GM21447 (cell line): Measurements from ENCODE around the gene RRP12.
A peak's percentile ranks its signal among the peaks of the same experiment; 100 is the strongest.

Experiments used
- ATAC-seq: cut with Tn5 transposase; IDR thresholded peaks from one replicate; pipeline ENCODE4 v1.9.1; 2021; ENCODE audit not compliant: unreplicated experiment

RRP12 gene

DNA sequence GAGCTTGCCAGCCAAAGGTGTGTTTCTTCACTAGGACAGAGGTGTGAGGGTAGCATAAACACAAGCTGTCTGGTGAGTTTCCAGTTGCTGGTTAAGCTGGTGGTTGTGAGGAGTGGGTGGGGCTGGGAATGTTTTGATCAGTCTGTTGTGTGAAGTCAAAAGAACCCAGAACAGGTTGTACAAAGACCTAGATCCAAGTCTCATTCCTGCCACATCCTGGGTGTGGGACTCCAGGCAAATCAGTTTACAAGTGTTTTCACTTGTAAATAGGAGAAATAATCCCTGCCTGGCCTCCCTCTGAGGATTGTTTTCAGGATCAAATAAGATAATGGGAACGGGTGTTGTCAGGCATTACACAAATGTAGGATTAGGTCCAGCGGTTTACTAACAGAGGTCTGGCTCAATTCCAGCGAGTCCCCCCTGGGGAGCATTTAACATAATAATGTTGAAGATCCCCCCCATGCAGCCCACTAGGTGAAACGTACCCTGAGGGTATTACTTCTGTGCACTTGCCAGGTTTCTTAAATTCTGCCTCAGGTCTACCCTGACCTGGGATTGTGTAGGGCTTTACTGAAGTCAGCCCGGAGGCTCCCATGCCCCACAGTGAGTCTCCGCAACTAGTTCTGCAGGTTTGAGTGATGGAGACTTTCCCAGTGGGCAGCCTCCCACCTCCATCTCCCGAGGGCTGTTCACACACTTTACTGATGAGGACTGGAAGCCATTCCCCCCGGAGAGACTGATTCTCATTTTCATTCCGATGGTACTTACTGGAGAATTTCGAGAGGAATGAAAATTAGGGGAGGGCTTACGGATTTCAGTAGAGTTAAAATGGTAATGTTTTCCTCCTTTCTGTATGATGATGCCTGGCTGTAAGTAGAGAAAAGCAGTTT is 64.0 kb downstream of the RRP12 start:
- no peak for ATAC-seq

DNA sequence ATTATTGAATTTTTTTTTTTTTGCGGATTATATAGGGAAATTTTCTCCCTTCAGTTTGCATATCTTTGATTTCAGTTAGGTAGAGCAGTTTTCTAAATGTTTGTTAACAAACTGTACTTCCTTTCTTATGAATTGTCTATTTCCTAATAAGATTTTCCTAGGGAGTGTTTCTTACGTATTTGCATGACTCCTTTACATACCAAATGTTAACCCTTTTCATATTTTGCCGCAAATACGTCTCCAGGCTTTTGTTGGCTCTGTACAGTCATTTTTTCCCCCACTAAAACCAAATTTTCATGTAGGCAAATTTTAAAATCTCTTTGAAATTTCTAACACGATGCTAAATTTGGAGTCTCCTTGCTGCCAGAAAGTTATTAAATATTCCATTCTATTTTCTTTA is 64.7 kb downstream of the RRP12 start:
- no peak for ATAC-seq

DNA sequence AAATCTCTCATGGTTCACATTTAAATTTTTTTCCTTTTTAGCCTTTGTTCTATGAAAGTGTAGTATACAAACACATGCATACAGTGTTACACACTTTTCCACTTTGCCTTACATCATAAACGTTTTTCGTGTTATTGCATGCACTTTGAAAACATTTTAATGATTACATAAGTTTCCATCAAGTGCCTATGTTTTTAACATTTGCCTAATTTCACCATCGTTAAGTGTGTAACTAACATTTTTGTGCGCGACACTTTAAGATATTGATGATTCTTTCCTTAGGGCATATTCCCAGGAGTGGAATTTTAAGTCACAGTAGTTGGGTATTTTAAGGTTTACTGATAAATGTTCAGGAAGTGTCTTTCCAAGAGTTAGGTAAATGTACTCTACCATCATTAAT is 65.1 kb downstream of the RRP12 start:
- ATAC-seq, result no peak

DNA sequence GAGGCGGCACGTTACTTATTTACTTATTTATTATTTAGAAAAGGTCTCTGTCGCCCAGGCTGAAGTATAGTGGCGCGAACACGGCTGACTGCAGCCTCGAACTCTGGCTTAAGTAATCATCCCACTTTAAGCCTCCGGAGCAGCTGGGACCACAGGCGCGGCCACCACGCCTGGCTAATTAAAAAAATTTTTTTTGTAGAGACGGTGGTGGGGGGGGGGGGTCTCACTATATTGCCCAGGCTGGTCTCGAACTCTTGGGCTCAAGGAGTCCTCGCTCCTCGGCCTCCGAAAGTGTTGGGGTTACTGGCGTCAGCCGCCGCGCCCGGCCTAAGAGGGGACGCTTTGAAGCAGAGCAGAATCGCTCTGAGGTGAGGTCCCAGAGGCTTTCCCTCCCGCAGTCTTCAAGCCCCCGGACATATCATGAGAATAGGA is 65.9 kb downstream of the RRP12 start:
- no peak for ATAC-seq

DNA sequence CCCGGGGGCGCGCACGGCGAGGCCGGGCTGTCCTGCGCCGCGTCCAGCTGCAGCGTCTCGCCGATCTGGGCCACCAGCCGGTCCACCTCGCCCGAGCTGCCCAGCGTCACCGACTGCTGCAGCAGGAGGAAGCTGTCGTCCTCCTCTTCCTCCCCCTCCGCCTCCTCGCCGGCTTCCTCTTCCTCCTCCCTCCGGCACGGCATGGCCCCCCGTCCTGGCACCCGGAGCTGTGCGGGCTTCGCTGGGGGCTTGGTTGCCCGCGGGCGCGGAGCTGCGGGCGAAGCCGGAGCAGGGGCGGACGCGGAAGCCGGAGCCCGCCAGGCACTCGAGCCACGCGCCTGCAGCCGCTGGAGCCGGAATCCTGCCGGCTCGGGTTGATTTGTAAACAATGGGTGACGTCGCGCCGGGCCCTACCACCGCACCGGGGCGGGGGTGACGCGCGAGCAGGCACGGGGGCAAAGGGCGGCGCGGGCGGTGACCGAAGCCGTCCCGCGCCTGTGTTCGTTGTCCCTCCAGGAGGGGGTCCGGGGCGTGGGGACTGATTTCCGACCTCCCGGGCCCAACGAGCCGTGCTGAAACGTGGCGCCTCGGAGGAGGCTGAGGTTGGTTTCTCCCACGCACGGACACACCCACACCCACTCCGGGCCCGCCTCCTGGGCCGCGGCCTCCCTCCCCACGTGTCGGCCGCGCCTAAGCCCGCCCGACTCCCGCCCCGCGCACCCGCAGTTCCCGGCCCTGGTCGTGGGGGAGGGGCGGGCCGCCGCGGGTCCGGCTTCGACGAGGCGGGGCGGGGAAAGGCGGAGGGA is 66.6 kb downstream of the RRP12 start, which contains the start of gene FRAT2:
Gene FRAT2, minus strand, starts transcription at position 360 of the 806 bp plus-strand sequence. Its CDS starts 157 bp downstream, at position 203.
- ATAC-seq, result peak; percentile 78

DNA sequence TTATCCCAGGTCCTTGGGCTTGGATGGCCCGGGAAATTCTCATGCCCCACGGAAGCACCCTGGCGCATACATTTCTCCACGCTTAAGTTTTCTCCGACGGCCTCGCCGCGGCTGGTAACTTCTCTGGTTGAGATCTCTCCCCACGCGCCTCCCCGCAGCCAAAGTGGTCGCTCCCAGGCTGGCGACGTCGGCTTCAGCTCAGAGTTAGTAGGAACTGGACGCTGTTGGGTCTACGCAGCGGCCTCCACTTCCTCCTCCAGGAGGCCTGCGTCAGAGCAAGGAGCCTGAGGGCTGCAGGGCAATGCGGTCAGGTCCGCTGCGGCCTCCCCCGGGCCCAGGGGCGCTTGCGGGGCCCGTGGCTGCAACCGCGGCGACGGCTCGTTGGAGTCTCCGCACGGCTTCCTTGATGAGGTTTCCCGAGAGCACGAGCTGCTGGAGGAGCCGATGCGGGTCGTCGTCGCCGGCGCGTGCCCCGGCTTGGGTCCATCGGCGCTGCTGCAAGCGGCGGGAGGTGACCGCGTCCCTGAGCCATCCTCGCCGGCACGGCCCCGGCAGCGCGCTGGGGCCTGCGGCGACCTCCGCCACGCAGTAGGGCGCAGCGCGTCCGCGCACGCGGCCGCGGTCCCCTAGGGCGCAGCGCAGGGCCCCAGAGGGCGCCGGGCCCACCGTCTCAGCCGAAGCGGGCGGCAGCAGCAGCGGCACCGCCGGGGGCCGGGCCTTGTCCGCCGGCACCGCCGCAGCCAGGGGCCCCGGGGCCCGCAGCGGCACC is 67.4 kb downstream of the RRP12 start:
- peak; percentile 24 for ATAC-seq

DNA sequence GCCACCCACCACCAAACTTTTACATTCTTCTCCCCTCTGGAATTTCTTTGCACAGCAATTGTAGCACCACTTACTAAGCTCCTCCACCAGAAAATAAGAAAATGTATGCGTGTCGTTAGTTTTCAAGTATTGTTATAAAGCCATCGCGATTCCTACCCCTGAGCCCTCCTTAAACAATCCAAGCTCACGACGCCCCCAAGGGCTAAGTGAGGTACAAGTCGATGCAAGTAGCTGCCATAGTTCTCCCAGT is 67.9 kb downstream of the RRP12 start:
- ATAC-seq, result no peak

DNA sequence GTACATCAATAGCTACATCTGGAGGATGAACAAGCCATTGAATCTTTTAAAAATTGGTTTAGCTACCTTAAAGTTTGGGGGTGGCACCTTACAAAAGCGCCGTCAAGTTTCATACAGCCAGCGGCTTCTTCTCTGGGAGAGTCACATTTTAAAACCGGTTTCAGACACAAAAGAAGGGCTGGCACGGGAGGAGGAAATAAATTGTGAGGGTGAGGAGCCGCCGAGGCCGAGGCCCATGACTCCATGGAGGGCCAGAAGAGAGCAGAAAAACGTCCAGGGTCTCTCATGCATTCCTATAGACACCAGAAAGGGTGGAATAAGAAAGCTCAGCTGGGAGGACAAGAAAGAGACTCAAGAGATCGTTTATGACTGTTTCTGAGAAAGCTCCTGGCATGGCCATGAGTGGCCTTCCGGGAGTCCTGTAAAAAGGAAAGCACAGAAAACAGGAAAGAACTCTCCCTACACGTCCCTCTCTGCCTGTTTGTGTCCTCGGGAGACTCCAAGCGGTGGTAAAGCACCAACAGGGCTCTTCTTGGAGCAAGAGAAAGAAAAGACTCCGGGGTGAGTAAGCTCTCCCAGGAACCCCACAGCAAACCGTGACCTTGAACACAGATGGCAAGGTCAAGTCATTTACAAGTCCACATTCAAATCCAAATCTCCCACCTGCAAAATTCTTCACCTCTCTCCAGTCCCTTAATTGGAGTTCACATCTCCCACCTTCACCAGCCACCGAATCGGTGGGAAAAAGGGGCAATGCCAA is 68.4 kb downstream of the RRP12 start:
- ATAC-seq, result no peak

DNA sequence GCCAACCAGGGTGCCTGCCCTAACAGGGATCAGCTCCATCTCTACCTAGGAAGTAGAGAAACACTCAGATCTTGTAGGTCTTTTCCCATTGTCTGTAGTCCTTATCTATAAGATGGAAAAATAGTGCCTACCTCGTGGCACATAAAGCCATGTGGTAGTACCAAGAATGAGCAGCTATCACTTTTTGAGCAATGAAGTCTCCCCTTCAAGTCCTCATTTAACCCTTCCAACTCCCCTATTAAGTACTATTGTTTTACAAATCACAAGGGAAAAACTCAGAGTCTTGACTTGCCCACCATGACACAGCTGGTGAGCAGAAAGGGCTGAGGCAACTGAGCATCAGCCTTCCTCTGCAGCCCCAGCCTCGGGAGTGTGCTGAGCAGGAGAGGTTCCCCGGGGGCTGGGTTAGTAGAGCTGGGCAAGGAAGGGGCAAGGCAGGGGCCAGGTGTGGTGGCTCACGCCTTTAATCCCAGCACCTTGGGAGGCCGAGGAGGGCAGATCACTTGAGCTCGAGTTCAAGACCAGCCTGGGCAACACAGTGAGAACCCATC is 69.9 kb downstream of the RRP12 start:
- no peak for ATAC-seq

DNA sequence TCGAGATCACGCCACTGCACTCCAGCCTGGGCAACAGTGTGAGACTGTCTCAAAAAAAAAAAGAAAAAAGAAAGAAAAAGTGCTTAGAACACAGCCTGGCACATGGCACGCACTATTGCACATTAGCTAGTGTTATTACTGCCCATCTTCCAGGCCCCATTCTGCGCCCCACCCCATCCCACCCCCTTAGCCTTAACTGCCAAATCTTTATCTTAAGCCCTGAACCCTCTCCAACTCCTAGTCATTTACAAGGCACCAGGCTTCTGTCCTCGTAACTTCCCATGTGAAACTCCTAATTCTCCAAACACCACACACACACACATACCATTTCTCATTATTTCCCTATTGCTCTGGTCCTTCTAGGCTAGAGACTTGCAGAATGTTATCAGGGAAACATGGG is 71.4 kb downstream of the RRP12 start:
- no peak for ATAC-seq

DNA sequence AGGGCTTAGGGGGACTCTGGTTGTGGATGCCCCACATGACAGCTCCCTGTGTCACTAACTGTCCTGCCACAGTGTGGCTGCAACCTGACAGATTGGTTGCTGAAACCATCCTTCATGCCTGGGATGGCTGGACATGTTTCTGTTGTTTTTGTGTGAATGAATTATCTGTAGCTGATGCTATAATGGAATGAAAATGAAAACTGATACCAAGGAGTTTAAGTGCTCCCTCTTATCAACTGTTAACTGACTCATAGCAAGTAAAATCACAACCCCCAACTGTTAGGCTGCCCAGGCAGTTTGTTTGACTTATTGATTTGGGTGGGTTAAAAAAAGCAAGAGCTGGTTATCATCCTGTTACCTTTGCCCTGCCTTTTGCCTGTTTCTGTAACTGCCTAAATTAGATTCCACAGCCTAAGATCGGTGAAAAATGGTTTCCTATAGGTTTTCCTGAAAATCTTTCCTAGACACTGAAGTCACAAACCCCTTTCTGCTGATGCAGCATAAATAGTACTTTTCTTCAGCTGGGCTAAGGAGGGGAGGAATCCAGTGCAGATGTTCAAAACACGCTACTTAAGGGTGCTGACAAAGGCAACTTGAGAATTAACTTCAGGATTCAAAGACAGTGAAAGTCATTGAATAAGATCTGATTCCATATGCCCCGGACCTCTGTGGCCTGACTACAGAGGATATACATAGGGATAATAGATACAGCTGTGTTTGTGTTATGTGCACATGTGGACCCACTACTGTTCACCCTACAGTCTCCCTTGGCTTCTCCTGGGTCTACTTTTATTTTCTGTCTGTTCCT is 72.3 kb downstream of the RRP12 start:
- ATAC-seq, result no peak

DNA sequence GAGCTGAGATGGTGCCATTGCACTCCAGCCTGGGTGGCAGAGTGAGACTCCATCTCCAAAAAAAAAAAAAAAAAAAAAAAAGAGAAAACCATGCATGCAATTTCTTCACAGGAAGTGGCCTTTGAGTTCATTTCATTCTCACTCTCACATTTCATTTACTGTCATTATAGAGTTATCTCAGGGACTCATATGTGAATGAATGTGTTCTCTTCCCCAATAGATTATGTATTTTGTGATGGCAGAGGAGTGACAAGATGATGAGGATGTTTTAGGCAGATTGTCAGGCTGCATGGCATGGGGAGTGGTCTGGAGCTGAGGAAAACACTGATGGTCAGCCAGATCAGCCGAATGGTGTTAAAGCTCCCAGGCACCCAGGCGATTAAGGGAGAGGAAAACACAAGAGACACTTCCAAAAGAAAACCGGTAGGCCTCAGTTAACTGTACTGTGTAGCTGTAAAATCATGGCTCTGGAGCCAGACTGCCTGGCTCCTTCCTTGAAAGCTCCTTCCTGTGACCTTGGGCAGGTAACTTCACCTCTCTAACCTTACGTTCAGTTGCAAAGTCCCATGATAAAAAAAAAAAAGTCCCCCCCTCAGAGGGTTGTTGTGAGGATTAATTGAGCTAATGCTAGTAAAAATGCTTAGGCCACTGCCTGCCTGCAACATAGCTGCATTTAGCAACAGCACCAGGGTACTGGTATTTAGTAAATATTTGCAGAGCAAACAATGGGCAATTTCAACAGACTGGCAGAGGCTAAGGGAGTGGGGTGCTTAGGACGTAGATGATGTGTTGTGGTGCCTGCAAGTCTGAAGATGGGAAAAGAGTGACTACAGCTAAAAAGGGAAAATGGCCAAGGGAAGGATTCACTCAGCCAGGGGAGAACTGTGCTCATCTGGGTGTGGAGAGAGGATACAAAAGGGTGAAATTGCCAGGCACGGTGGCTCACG is 73.5 kb downstream of the RRP12 start:
- no peak for ATAC-seq

DNA sequence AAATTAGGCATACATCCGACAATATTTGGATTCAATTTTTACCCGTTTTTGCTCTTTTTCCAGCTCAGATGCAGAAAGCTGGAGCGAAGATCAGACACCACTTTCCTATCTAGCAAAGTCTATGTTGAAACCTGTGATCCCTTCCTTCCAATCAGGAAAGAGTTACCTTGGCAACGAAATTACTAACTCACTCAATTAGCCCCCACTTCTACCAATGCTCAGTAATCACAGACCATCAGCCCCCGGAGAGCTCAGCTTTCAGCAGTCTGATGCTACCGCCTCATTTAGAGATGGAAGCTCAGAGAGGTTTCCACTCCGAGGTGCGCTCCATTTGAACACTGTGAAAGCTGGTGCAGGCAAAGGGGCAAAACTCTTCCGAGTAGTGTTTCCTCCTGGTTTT is 75.4 kb downstream of the RRP12 start:
- ATAC-seq, result no peak

DNA sequence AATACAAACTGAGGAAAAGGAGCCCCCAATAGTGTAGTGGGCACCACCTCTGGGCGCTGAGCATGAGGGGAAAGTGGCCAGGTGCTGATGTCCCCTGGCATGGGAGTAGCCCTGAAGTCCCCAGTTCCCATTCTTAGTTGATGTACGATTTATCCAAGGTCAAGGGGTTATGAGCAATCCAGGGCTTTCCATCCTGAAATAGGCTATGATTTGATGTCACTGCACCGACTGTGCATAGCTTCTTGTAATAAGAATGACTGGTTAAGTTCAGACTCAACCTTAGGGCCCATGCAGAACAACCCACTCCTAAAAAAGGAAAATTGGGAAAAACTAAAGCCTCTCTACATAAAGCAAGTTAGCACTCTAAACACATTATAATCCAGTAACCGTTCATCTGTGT is 77.6 kb downstream of the RRP12 start:
- no peak for ATAC-seq

DNA sequence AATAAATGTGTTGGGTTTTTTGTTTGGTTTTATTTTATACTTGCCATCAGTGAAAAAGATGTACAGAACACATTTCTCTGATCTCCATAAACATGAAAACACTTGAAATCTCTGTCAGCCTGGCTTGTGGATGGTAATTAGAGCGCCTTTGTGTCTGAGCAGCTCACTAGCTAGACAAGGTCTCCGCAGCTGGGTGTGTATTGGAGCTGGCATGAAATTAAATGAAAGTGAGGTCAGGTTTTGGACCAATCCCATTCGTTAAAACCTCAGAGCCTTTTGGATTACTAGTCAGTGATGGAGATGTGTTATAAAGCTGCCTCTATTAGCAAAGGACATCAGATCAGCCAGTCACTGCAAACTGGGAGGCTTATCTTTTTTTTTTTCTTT is 79.3 kb downstream of the RRP12 start:
- ATAC-seq, result no peak

DNA sequence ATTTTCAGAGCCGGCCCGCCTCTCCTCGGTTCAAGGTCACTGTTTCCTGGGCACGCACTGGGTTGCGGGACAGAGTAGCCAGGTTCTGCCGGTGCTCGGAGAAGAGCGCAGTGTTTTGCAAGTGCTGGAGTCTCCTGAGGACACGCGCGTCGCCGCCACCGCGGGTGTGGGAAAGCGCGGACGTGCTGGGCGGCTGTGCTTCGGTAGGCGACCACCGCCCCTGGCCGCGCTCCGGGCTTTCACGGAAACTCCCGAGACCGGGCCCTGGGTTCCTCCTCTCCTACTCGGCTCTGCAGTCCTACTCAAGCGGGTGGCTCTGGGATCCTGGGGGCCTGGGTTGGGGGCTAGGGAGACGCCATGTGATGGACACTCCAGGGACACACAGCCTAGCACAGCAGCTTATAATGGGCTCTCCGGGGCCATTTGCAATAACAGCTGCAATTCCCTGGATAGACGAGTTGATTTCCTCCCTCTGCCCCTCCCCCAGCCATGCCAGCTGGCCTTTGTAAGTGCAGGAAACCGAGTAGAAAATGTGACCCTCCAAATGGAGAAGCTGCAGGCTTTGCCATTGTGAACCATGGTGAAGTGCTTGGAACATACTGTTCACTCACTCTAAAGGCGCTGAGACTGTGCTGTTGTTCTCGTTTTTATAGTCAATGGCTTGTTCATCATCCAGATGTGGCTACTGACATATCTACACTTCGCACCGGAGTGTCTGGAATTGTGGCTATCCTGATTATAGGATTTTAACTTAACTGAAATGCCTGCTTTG is 79.9 kb downstream of the RRP12 start:
- no peak for ATAC-seq

DNA sequence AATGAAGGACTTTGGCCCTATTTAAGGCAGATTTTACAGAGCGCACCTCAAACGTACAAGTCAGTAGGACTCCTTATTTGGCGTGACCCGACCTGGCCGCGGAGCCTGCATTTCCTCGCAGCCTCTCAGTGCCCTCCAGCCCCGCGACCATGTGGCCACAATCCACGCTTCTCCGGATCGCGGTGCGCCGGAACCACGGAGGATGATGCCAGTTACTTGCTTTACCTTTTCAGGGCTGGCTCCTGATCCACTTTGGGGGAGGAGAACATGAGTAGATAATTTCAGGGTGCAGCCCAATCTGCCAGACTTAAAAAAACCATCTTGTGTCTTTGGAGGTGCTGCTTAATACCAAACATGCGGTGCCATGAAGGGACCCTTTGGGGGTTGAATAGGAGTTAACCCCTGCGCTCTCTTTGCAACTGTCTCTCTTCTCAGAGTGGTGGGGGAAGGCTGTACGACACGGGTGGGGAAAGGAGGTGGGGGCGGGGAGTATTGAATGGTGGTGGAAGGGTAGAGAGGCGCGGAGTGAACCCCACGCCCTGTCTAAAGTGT is 80.6 kb downstream of the RRP12 start:
- ATAC-seq, result no peak
